ENCODE measurements around the gene EDIL3. TPM values are rescaled to one million over a fixed set of nuclear protein-coding genes. Genes with fewer than 3 reads are reported as not detected.

Gene EDIL3
- total and polyA plus RNA-seq, 2 of the 8 experiments (the other 6 are each of a cell fraction or from before 2014, with no cell fraction given) = 14.7 to 47.2 TPM

GRCh38 chr5:84382363-84383295 is 2.1 kb downstream of the EDIL3 start:
- H2BK12ac ChIP-seq (ENCODE audit: low read depth, low read length) = peak overlapping the region; percentile 89; the same call in 1 of the 2 replicates
- peak overlapping the region; percentile 71; the same call in 1 of the 2 replicates for H2AFZ ChIP-seq (ENCODE audit: low read length)
- DNase-seq (ENCODE audit: low read depth in 1 of 2, low spot score in 2 of 2) = peak in 1 of 2 experiments; percentile 81
- no peak overlapping the region for H3K23ac ChIP-seq (ENCODE audit: insufficient read length)
- ChIA-PET CTCF (ENCODE audit: partially characterized antibody) (interaction anchor here (0.6 to 1.5 kb wide), 6 partner anchors 229 to 666 kb away, joined by 3 to 4 read pairs (median 3); no protein-coding TSS in a partner anchor), POLR2A (ENCODE audit: partially characterized antibody) (interaction anchor here (0.8 to 3.0 kb wide), 9 partner anchors 9 to 151 kb away, joined by 3 to 10 read pairs (median 4); no protein-coding TSS in a partner anchor)
- no peak overlapping the region for H2BK120ac ChIP-seq (replicated peaks; ENCODE audit: low read depth, low read length)
- H3K79me1 ChIP-seq (ENCODE audit: low read depth, low read length) = 0 out of 2 replicates have a peak, but pooled peaks cover 3% of the 10 kb centered on the region
- FAIRE-seq = no peak
- WGBS, 2 experiments (ENCODE audit: extremely low coverage in 1 of 2, insufficient coverage in 1 of 2, insufficient read length in 1 of 2, insufficient replicate concordance in 2 of 2, low coverage in 1 of 2, low lambda C conversion rate in 2 of 2, missing lambda C conversion rate in 1 of 2) = 1% methylated on average over 35 of the region's 45 CpGs; no CpG with 5 or more reads in 1 of the 2 experiments
- H3K18ac ChIP-seq (ENCODE audit: extremely low read depth, low read length) = peak overlapping the region; percentile 95
- peaks cover 4 to 60% of the 10 kb centered on the region in 2 experiments for H3K79me2 ChIP-seq (ENCODE audit: control insufficient read depth in 1 of 2, insufficient read depth in 2 of 2, low read length in 2 of 2)
- peak overlapping the region; percentile 93; the same call in 1 of the 2 replicates for H2BK15ac ChIP-seq (ENCODE audit: low read length)
- H4K8ac ChIP-seq (ENCODE audit: extremely low read depth, insufficient read depth, low read length) = peak overlapping the region; percentile 82; the same call in 1 of the 2 replicates
- no peak overlapping the region; the same call in 1 of the 2 replicates for H2BK20ac ChIP-seq (ENCODE audit: low read length)
- peak overlapping the region; percentile 78 to 93 (median 85) for H3K4me3 ChIP-seq (ENCODE audit: extremely low read depth in 1 of 4, insufficient read depth in 2 of 4, low read depth in 3 of 4, low read length in 4 of 4)
- H2BK5ac ChIP-seq (ENCODE audit: low read depth, low read length) = peak overlapping the region; percentile 96
- no peak overlapping the region for H3K14ac ChIP-seq (ENCODE audit: insufficient read length)
- no peaks in the 10 kb centered on the region for H3K36me3 ChIP-seq (ENCODE audit: control insufficient read depth in 2 of 4, insufficient read depth in 4 of 4, low read length in 3 of 4)
- H3K4me1 ChIP-seq (replicated peaks in 1 of 4; ENCODE audit: control insufficient read depth in 3 of 4, insufficient read depth in 4 of 4, low read length in 3 of 4) = peaks cover 0 to 8% (median 2%) of the 10 kb centered on the region in 4 experiments; a peak in 3 of 7 replicates
- H4K20me1 ChIP-seq (replicated peaks in 1 of 2; ENCODE audit: control insufficient read depth in 1 of 2, insufficient read depth in 2 of 2, low read length in 2 of 2) = no peaks in the 10 kb centered on the region
- H3K27ac ChIP-seq (ENCODE audit: low read depth, low read length) = no peak overlapping the region
- no peaks in the 10 kb centered on the region for H3K9me3 ChIP-seq (ENCODE audit: insufficient read depth in 2 of 2, low read depth in 1 of 2, low read length in 1 of 2)
- H3K56ac ChIP-seq (replicated peaks; ENCODE audit: insufficient read length, low read depth, low read length) = peak overlapping the region; percentile 19
- peak overlapping the region; percentile 92 for H4K91ac ChIP-seq (replicated peaks; ENCODE audit: insufficient read length, low read length)
- peak overlapping the region; percentile 94 to 98 for H3K4me2 ChIP-seq (ENCODE audit: insufficient read depth in 1 of 2, low read depth in 2 of 2, low read length in 2 of 2)
- peaks cover 11% of the 10 kb centered on the region for H3K23me2 ChIP-seq (ENCODE audit: low read depth, low read length)
- H3K9ac ChIP-seq (replicated peaks in 1 of 4; ENCODE audit: extremely low read depth in 1 of 4, low read depth in 3 of 4, low read length in 3 of 4) = peak overlapping the region in 3 of 4 experiments; percentile 43 to 78 (median 58); a peak in 6 of 7 replicates
- no peak overlapping the region for H2AK5ac ChIP-seq (ENCODE audit: low read depth, low read length)
- H3K4ac ChIP-seq (replicated peaks; ENCODE audit: insufficient read length, low read depth, low read length) = peak overlapping the region; percentile 92
- H3K27me3 ChIP-seq (replicated peaks in 1 of 4; ENCODE audit: control insufficient read depth in 3 of 4, extremely low read depth in 1 of 4, insufficient read depth in 3 of 4, low read length in 3 of 4) = peaks cover 0 to 3% (median 0%) of the 10 kb centered on the region in 4 experiments; a peak in 2 of 7 replicates
- H4K5ac ChIP-seq (ENCODE audit: insufficient read length, low read depth, low read length) = peak overlapping the region; percentile 34
- peak; percentile 81; the same call in 1 of the 2 replicates for TF ChIP-seq SUZ12 (IDR thresholded peaks at IDR 0.05; ENCODE audit: low read length)
- TF ChIP-seq HDAC2 (IDR thresholded peaks at IDR 0.05; ENCODE audit: borderline replicate concordance in 1 of 2, low read depth in 2 of 2, low read length in 2 of 2) = peak; percentile 37 to 71; a peak in 2 of 4 replicates
- TF ChIP-seq TBP (IDR thresholded peaks at IDR 0.05; ENCODE audit: low read depth, low read length) = peak; percentile 48; the same call in 1 of the 2 replicates
- TF ChIP-seq CTBP2 (IDR thresholded peaks at IDR 0.05; ENCODE audit: borderline replicate concordance, insufficient read depth, insufficient read length, low read length) = peak; percentile 88
- no peak for TF ChIP-seq MAX (IDR thresholded peaks at IDR 0.05)
- TF ChIP-seq SAP30 (IDR thresholded peaks at IDR 0.05; ENCODE audit: insufficient read depth, insufficient replicate concordance, low read length) = peak; percentile 12
- TF ChIP-seq CHD2 (IDR thresholded peaks at IDR 0.05; ENCODE audit: low read length) = no peak
- TF ChIP-seq RNF2 (IDR thresholded peaks at IDR 0.05; ENCODE audit: borderline replicate concordance, low read depth, low read length, missing control alignments, poor library complexity, severe bottlenecking) = peak; percentile 63

All from H1 (cell line).